ENCODE data around the gene LCN10. TPM values are rescaled to one million over a fixed set of nuclear protein-coding genes. Genes with fewer than 3 reads are reported as not detected.

Gene LCN10
- total RNA-seq, 1 experiment from 2014 or later, result not detected

- DNase-seq (ENCODE audit: low read depth, low spot score) (no peak), ATAC-seq (no peak)
- H3K4me1 ChIP-seq (ENCODE audit: control insufficient read depth, insufficient read depth, low read length), result no peaks in the 10 kb centered on the region
- H3K36me3 ChIP-seq (ENCODE audit: control insufficient read depth, insufficient read depth, low read length), result no peaks in the 10 kb centered on the region
- no TSS peak for BruUV-seq (replicated peaks)
- no peak overlapping the region for H3K27ac ChIP-seq (ENCODE audit: low read length)
- intact Hi-C loops (cut with micrococcal nuclease; ENCODE audit: unreplicated experiment), result no loop called here
- POLR2A ChIA-PET, result no interaction called here
- no peaks in the 10 kb centered on the region for H3K27me3 ChIP-seq (ENCODE audit: control insufficient read depth, insufficient read depth, low read length)
- H3K9me3 ChIP-seq (ENCODE audit: control insufficient read depth, insufficient read depth, low read depth, low read length), result no peaks in the 10 kb centered on the region; the same call in 1 of the 2 replicates
- CTCF ChIA-PET, result interaction anchor here (1.4 kb wide), 1 partner anchor 10 kb away, joined by 3 read pairs; no protein-coding TSS in a partner anchor
- H3K4me3 ChIP-seq (ENCODE audit: low read depth in 2 of 2, low read length in 2 of 2), result no peak overlapping the region
- TF ChIP-seq, protein P1, sequence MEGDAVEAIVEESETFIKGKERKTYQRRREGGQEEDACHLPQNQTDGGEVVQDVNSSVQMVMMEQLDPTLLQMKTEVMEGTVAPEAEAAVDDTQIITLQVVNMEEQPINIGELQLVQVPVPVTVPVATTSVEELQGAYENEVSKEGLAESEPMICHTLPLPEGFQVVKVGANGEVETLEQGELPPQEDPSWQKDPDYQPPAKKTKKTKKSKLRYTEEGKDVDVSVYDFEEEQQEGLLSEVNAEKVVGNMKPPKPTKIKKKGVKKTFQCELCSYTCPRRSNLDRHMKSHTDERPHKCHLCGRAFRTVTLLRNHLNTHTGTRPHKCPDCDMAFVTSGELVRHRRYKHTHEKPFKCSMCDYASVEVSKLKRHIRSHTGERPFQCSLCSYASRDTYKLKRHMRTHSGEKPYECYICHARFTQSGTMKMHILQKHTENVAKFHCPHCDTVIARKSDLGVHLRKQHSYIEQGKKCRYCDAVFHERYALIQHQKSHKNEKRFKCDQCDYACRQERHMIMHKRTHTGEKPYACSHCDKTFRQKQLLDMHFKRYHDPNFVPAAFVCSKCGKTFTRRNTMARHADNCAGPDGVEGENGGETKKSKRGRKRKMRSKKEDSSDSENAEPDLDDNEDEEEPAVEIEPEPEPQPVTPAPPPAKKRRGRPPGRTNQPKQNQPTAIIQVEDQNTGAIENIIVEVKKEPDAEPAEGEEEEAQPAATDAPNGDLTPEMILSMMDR (IDR thresholded peaks at IDR 0.05), result no peak
- TF ChIP-seq TCF7L2 (IDR thresholded peaks at IDR 0.05; ENCODE audit: low read depth, low read length) (no peak), SIN3A (IDR thresholded peaks at IDR 0.05; ENCODE audit: borderline replicate concordance, insufficient read depth, low read depth, low read length) (no peak), POLR2AphosphoS5 (IDR thresholded peaks at IDR 0.05; ENCODE audit: low read depth, low read length) (no peak)
- TF ChIP-seq, protein P2, sequence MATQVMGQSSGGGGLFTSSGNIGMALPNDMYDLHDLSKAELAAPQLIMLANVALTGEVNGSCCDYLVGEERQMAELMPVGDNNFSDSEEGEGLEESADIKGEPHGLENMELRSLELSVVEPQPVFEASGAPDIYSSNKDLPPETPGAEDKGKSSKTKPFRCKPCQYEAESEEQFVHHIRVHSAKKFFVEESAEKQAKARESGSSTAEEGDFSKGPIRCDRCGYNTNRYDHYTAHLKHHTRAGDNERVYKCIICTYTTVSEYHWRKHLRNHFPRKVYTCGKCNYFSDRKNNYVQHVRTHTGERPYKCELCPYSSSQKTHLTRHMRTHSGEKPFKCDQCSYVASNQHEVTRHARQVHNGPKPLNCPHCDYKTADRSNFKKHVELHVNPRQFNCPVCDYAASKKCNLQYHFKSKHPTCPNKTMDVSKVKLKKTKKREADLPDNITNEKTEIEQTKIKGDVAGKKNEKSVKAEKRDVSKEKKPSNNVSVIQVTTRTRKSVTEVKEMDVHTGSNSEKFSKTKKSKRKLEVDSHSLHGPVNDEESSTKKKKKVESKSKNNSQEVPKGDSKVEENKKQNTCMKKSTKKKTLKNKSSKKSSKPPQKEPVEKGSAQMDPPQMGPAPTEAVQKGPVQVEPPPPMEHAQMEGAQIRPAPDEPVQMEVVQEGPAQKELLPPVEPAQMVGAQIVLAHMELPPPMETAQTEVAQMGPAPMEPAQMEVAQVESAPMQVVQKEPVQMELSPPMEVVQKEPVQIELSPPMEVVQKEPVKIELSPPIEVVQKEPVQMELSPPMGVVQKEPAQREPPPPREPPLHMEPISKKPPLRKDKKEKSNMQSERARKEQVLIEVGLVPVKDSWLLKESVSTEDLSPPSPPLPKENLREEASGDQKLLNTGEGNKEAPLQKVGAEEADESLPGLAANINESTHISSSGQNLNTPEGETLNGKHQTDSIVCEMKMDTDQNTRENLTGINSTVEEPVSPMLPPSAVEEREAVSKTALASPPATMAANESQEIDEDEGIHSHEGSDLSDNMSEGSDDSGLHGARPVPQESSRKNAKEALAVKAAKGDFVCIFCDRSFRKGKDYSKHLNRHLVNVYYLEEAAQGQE (IDR thresholded peaks at IDR 0.05; ENCODE audit: insufficient read depth in 1 of 2, low read depth in 2 of 2, low read length in 1 of 2), result no peak
- in situ Hi-C loops (cut with HindIII; ENCODE audit: low pct_unique_long_range_greater_than_20kb, low sequenced_read_pairs), result no loop called here
These were observed 34.2 kb upstream of the LCN10 start for GRCh38 chr9:136776947-136777346.

DNA sequence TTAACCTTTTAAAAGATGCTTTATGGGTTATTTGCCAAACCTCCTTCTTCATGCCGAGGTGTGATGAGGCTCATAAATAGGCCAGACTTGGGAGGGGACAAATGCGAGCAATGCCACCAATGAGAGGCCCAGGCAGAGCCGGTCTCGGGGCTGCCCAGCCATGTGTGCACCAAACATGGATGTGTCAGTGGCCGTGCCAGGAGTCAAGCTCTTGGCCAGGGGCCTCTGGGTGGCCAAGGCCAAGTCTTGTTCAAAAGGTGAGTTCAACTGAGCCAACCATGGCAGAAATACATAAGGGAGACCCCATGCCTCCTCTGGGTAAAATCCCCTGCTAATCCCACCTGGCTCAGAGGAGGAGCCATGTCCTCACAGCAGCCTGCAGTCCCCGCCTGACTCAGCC, 32.5 kb upstream of the LCN10 start:
- TF ChIP-seq, protein P2 (IDR thresholded peaks at IDR 0.05; ENCODE audit: insufficient read depth in 1 of 2, low read depth in 2 of 2, low read length in 1 of 2), result no peak
- no peak for TF ChIP-seq SIN3A (IDR thresholded peaks at IDR 0.05; ENCODE audit: borderline replicate concordance, insufficient read depth, low read depth, low read length)
- no peak for TF ChIP-seq TCF7L2 (IDR thresholded peaks at IDR 0.05; ENCODE audit: low read depth, low read length)
- no peak for TF ChIP-seq POLR2AphosphoS5 (IDR thresholded peaks at IDR 0.05; ENCODE audit: low read depth, low read length)
- TF ChIP-seq, protein P1 (IDR thresholded peaks at IDR 0.05), result no peak
- ChIA-PET CTCF (no interaction called here), POLR2A (no interaction called here)
- Histone ChIP-seq H3K27ac (ENCODE audit: low read length) (no peak overlapping the region), H3K9me3 (ENCODE audit: control insufficient read depth, insufficient read depth, low read depth, low read length) (no peaks in the 10 kb centered on the region; the same call in 1 of the 2 replicates), H3K4me3 (ENCODE audit: low read depth in 2 of 2, low read length in 2 of 2) (no peak overlapping the region), H3K27me3 (ENCODE audit: control insufficient read depth, insufficient read depth, low read length) (no peaks in the 10 kb centered on the region), H3K4me1 (ENCODE audit: control insufficient read depth, insufficient read depth, low read length) (no peaks in the 10 kb centered on the region), H3K36me3 (ENCODE audit: control insufficient read depth, insufficient read depth, low read length) (no peaks in the 10 kb centered on the region)
- intact Hi-C loops (cut with micrococcal nuclease; ENCODE audit: unreplicated experiment), result no loop called here
- ATAC-seq, result no peak
- no peak for DNase-seq (ENCODE audit: low read depth, low spot score)
- in situ Hi-C loops (cut with HindIII; ENCODE audit: low pct_unique_long_range_greater_than_20kb, low sequenced_read_pairs), result no loop called here
- BruUV-seq (replicated peaks), result no TSS peak
